Psoas muscle (tissue), 8 donors: ENCODE data around the gene TLL1. TPM values are rescaled to one million over a fixed set of nuclear protein-coding genes. Genes with fewer than 3 reads are reported as not detected.

Experiments
- ATAC-seq, 4 donors: fragments of 200-7000 bp; cut with Tn5 transposase; one replicate each; pipeline ENCODE4 v1.9.1; 2020; ENCODE audit warnings: moderate library complexity in 3 of 4, mild to moderate bottlenecking in 2 of 4
- DNase-seq, 2 donors: peaks; one replicate each; pipeline ENCODE4 v3.0.0-alpha.2; 2020
- H3K27ac ChIP-seq: fragments of 200-600 bp; one replicate; pipeline ENCODE4 v1.8.0; 2022
- H3K27me3 ChIP-seq, 3 donors: fragments of 200-600 bp in 1 of 3; one replicate each; pipeline versions ENCODE4 v1.6.1 to v1.8.0; 2013 to 2022; ENCODE audit warnings: low read length in 2 of 3, mild to moderate bottlenecking in 2 of 3, moderate library complexity in 1 of 3; ENCODE audit not compliant: insufficient read depth in 3 of 3
- H3K36me3 ChIP-seq, 2 donors: fragments of 200-600 bp in 1 of 2; one replicate each; pipeline versions ENCODE4 v1.6.1 to v1.8.0; 2013 to 2022; ENCODE audit warnings: low read depth in 1 of 2, mild to moderate bottlenecking in 1 of 2, moderate library complexity in 1 of 2; ENCODE audit not compliant: insufficient read depth in 1 of 2
- H3K4me1 ChIP-seq: fragments of 200-600 bp; one replicate; pipeline ENCODE4 v1.8.0; 2022
- H3K4me3 ChIP-seq: fragments of 200-600 bp; one replicate; pipeline ENCODE4 v1.8.0; 2022; ENCODE audit warnings: mild to moderate bottlenecking
- H3K9me3 ChIP-seq: fragments of 200-600 bp; one replicate; pipeline ENCODE4 v1.8.0; 2022
- WGBS, 3 donors: extraction: QIAGEN DNeasy Blood & Tissue Kit; methylation state at CpG; one replicate each; pipeline versions ENCODE4 v1.1.6 to v1.1.7; 2013; 5-methylcytosine and 5-hydroxymethylcytosine counted together
- intact Hi-C, 2 donors: fragments of 100-400 bp; cut with DNase I; formaldehyde crosslinking; loops; one replicate each; pipeline versions ENCODE4 v1.11.0 to v1.14.2; 2022
- polyA plus RNA-seq, 3 donors: library from polyadenylated mRNA; stranded (reverse); fragments of 200-250 nt; gene quantifications; one replicate each; pipeline ENCODE4 v1.2.3, GENCODE V29; 2013
- total RNA-seq, 4 donors: library from RNA; stranded (reverse); fragmentation: NEBNext Ultra II Directional in 2 of 4; extraction: Animal tissue kit (Norgen Biotek cat#: 25700) in 2 of 4; gene quantifications; one replicate each; pipeline versions ENCODE4 v1.2.1 to v1.2.4, GENCODE V29; 2021 to 2023
- TF ChIP-seq, protein P1 (sequence below): fragments of 200-600 bp; IDR thresholded peaks from one replicate; pipeline ENCODE4 v1.8.0; 2022; ENCODE audit warnings: antibody characterized with exemption
- donor health status: healthy with polysubstance abuse.
- donor health status: DM: no; HTN: no; CAD: no; lungs with moderate emphysema.
- donor health status: Bipolar disorder and iron deficiency.
- donor health status: healthy.
- donor health status: DM: yes; HTN: yes; CAD: no.
- donor health status: DM: no; HTN: no; CAD: no.
- donor health status: DM: no; HTN: no; CAD: no.
- donor health status: DM: yes; HTN: yes; CAD: no.

The TLL1 gene
- total and polyA plus RNA-seq, 7 donors = 0.23 to 0.89 (median 0.54) TPM

DNA sequence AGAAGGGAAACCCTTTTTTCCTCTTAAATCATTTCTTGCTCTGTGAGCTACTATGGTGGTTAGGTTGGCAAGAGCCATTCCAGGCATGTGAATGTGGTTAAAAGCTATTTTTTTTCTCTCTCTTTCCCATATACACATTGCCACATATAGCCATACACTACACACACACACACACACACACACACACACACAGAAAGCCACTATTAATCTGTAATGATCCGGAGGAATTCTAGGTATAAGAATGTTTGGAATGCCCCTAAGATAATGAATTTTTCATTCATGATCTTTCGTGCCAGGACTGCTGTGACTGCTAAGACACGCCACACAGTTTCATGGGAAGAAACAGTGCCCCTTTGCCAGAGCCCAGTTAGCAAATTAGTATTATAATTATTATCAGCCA is 21.8 kb upstream of the TLL1 start:
- Histone ChIP-seq H3K4me3 (no peak overlapping the region), H3K36me3 (no peaks in the 10 kb centered on the region), H3K9me3 (no peaks in the 10 kb centered on the region), H3K4me1 (no peaks in the 10 kb centered on the region), H3K27ac (no peak overlapping the region), H3K27me3 (no peaks in the 10 kb centered on the region)
- DNase-seq (no peak), ATAC-seq (no peak)
- 31 to 34% (median 33%) methylated on average over 3 of the region's 3 CpGs for WGBS, 3 donors
- TF ChIP-seq, protein P1, sequence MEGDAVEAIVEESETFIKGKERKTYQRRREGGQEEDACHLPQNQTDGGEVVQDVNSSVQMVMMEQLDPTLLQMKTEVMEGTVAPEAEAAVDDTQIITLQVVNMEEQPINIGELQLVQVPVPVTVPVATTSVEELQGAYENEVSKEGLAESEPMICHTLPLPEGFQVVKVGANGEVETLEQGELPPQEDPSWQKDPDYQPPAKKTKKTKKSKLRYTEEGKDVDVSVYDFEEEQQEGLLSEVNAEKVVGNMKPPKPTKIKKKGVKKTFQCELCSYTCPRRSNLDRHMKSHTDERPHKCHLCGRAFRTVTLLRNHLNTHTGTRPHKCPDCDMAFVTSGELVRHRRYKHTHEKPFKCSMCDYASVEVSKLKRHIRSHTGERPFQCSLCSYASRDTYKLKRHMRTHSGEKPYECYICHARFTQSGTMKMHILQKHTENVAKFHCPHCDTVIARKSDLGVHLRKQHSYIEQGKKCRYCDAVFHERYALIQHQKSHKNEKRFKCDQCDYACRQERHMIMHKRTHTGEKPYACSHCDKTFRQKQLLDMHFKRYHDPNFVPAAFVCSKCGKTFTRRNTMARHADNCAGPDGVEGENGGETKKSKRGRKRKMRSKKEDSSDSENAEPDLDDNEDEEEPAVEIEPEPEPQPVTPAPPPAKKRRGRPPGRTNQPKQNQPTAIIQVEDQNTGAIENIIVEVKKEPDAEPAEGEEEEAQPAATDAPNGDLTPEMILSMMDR = no peak
- intact Hi-C loops = no loop called here

DNA sequence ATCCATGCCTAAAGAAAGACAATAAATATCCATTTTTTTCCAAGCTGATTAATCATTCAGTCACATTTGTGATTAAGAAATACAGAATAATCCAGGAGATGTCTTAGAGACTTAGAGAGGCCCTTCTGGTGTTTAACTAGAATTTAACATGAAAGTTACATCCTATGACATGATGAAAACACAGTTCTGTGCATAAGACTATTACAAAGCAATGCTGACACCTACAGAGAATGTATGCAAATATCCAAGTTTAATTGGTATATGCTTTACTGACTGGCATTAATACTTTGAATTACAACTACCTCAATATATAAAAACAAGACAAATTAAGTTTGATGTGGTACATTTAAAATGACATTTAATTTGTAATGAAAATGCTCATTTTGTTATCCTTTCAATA is 17.8 kb upstream of the TLL1 start:
- DNase-seq = no peak
- H3K27ac ChIP-seq = no peak overlapping the region
- H3K36me3 ChIP-seq = no peaks in the 10 kb centered on the region
- H3K27me3 ChIP-seq = no peaks in the 10 kb centered on the region
- H3K4me1 ChIP-seq = no peaks in the 10 kb centered on the region
- H3K9me3 ChIP-seq = no peaks in the 10 kb centered on the region
- intact Hi-C loops = no loop called here
- TF ChIP-seq, protein P1 = no peak
- no peak overlapping the region for H3K4me3 ChIP-seq
- ATAC-seq = no peak

DNA sequence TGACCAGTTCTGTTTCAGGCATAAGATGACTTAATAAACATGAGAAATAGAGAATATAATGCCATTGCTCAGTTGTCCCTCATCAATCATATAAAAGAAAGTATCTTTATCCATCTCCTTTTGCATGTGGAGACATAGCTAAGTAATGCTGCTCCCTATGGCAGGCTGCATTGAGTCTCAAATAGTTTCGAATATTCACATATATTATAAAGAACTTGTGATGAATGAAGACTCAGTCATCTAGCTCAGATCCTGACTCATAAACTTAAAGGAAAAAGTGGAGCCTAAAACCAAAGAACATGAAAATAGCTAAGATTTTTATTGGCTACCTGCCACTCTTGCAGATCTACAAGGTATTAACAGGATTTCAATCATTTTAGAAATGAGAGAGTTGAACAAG is 11.7 kb upstream of the TLL1 start:
- no peaks in the 10 kb centered on the region for H3K4me1 ChIP-seq
- no peak overlapping the region for H3K27ac ChIP-seq
- no peak overlapping the region for H3K4me3 ChIP-seq
- no peaks in the 10 kb centered on the region for H3K36me3 ChIP-seq
- H3K9me3 ChIP-seq = no peaks in the 10 kb centered on the region
- ATAC-seq (no peak), DNase-seq (no peak)
- TF ChIP-seq, protein P1 = no peak
- intact Hi-C loops = no loop called here
- no peaks in the 10 kb centered on the region for H3K27me3 ChIP-seq
- WGBS, 3 donors = 89 to 97% (median 96%) methylated on average over 1 of the region's 1 CpG

DNA sequence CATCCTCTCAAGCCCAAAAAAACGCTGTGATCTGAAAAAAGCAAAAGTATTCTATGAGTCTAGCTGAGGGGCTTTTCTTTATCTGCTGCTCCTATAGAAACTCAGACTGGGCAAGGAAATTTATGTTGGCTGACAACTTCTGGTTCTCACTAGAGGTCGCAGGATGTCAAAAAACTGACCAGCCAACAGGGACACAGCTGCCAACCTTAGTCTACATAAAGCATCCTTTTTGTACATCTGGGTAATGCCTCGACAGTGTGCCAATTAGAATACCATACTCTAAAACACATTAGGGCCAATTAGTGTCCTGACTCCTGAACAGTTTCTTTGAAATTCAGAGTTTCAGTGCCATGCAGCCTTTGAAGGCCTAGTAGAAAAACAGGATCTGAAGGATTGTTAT is 8.8 kb upstream of the TLL1 start:
- H3K27ac ChIP-seq = no peak overlapping the region
- H3K4me1 ChIP-seq = no peaks in the 10 kb centered on the region
- H3K36me3 ChIP-seq = no peaks in the 10 kb centered on the region
- intact Hi-C loops = no loop called here
- no peaks in the 10 kb centered on the region for H3K27me3 ChIP-seq
- H3K4me3 ChIP-seq = no peak overlapping the region
- WGBS, 3 donors = 28 to 32% (median 28%) methylated on average over 3 of the region's 3 CpGs
- no peak for DNase-seq
- no peak for ATAC-seq
- TF ChIP-seq, protein P1 = no peak
- H3K9me3 ChIP-seq = no peaks in the 10 kb centered on the region

DNA sequence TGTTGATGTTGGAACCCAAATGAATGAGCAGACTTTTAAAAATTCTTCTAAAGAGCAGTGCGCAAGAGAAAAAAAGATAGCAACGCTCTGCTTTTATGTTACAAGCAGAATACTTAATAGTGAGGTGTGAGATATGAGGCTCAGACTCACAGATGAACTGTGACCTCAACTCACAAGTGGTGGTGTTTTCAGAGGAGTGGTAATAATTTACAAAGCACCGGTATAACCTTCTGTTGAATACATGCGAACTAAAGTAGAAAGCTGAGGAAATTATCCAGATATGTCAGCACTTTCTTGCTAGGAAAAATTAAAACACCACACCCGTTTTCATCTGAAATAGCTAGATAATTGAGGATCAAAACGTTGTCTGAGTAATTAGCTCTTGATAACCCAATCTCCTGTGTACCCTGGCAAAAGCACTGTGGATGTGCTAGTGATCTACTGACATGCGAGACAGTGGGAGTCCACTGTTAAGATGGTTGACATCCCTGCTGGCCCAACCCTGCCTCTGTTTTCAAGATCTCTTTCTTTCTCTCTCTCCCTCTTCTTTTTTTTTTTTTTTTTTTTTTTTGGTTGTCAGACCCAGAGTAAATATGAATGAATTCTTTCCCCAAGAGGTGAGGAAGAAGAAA is 6.9 kb upstream of the TLL1 start:
- Histone ChIP-seq H3K36me3 (no peaks in the 10 kb centered on the region), H3K9me3 (no peaks in the 10 kb centered on the region), H3K27ac (no peak overlapping the region), H3K27me3 (peaks cover 0 to 6% (median 0%) of the 10 kb centered on the region in 3 donors), H3K4me3 (no peak overlapping the region), H3K4me1 (no peaks in the 10 kb centered on the region)
- intact Hi-C loops = no loop called here
- ATAC-seq = no peak
- DNase-seq = no peak
- WGBS, 3 donors = 63 to 65% (median 64%) methylated on average over 7 of the region's 7 CpGs
- TF ChIP-seq, protein P1 = no peak
